Skin of body (tissue), 2 donors: ENCODE measurements around the gene PFKFB4. TPM values are rescaled to one million over a fixed set of nuclear protein-coding genes. Genes with fewer than 3 reads are reported as not detected.

Experiments used
- small RNA-seq: library from RNA; depleted of rRNA; stranded (forward); fragments of <200 nt; gene quantifications from one replicate; pipeline ENCODE3, GENCODE V24; 2014; ENCODE audit warnings: low replicate concordance
- total RNA-seq: library from RNA; depleted of rRNA; stranded (reverse); fragments of >200 nt; gene quantifications from one replicate; pipeline ENCODE4 v1.2.3, GENCODE V29; 2014

Gene PFKFB4
- total RNA-seq, 1 donor from 2014 or later = 5.4 TPM

Small RNAs within 50 kb of the gene (small RNA-seq; reads per million reads assigned to genes)
- gene MIR6823 = not detected

Other genes with a start within 250 kb of the PFKFB4 start
- not detected for gene SPINK8, start 223.1 kb downstream of the PFKFB4 start, total RNA-seq
- gene FBXW12, start 184.6 kb downstream of the PFKFB4 start, total RNA-seq = not detected
- 41.2 TPM for gene PLXNB1, start 126.7 kb downstream of the PFKFB4 start, total RNA-seq
- 6.7 TPM for gene CCDC51, start 116.7 kb downstream of the PFKFB4 start, total RNA-seq
- gene TMA7, start 116.5 kb downstream of the PFKFB4 start, total RNA-seq = 152 TPM
- 4.8 TPM for gene ATRIP, start 110.1 kb downstream of the PFKFB4 start, total RNA-seq
- gene SHISA5, start 52.6 kb downstream of the PFKFB4 start, total RNA-seq = 35.2 TPM
- 1.4 TPM for gene UCN2, start 7.0 kb upstream of the PFKFB4 start, total RNA-seq
- 71.4 TPM for gene COL7A1, start 38.5 kb upstream of the PFKFB4 start, total RNA-seq
- 132 TPM for gene UQCRC1, start 52.8 kb upstream of the PFKFB4 start, total RNA-seq
- gene TMEM89, start 65.0 kb upstream of the PFKFB4 start, total RNA-seq = not detected
- 9.9 TPM for gene SLC26A6, start 78.7 kb upstream of the PFKFB4 start, total RNA-seq
- gene CELSR3, start 106.1 kb upstream of the PFKFB4 start, total RNA-seq = 0.39 TPM
- gene NCKIPSD, start 129.1 kb upstream of the PFKFB4 start, total RNA-seq = 10.1 TPM
- 67.0 TPM for gene IP6K2, start 160.4 kb upstream of the PFKFB4 start, total RNA-seq